CD4-positive, alpha-beta memory T cell (primary cell): Measurements from ENCODE around the gene PLXND1. TPM values are rescaled to one million over a fixed set of nuclear protein-coding genes. Genes with fewer than 3 reads are reported as not detected.
"Not testable (repeated sequence)": the region's sequence is repeated elsewhere in the genome, so short reads cannot be mapped to it uniquely, and the experiment has no call there.

ENCODE experiments used
- CTCF ChIA-PET: fragments of 350-600 bp; sonication (Branson Sonifier 250); formaldehyde crosslinking; loops from one replicate; lab custom pipeline; 2021; ENCODE audit warnings: inconsistent platforms; ENCODE audit not compliant: partially characterized antibody; lab: Charles Lee
- POLR2A ChIA-PET: fragments of 350-600 bp; sonication (Branson Sonifier 250); formaldehyde crosslinking; loops from one replicate; lab custom pipeline; 2021; ENCODE audit not compliant: partially characterized antibody; lab: Charles Lee
- DNase-seq, 5 donors: peaks; one replicate each; pipeline versions ENCODE4 v3.0.0 to v3.0.0-alpha.2; 2020 to 2022; ENCODE audit warnings: mixed read lengths in 1 of 5
- H3K27ac ChIP-seq: one replicate; pipeline ENCODE4 v1.7.0; 2013; ENCODE audit warnings: low read depth, low read length
- H3K27me3 ChIP-seq: 2 replicates; pipeline ENCODE4 v1.7.0; 2013; ENCODE audit warnings: mild to moderate bottlenecking, low read length, moderate library complexity; ENCODE audit not compliant: insufficient read depth
- H3K36me3 ChIP-seq: 2 replicates; pipeline ENCODE4 v1.7.0; 2013; ENCODE audit warnings: mild to moderate bottlenecking, low read length, moderate library complexity; ENCODE audit not compliant: insufficient read depth
- H3K4me1 ChIP-seq: 2 replicates; pipeline ENCODE4 v1.7.0; 2013; ENCODE audit warnings: mild to moderate bottlenecking, low read length, moderate library complexity; ENCODE audit not compliant: insufficient read depth
- H3K4me3 ChIP-seq, 2 donors: one replicate each; pipeline ENCODE4 v1.7.0; 2013; ENCODE audit warnings: low read length in 2 of 2, mild to moderate bottlenecking in 1 of 2
- H3K9me3 ChIP-seq, 2 donors: one replicate each; pipeline ENCODE4 v1.7.0; 2013; ENCODE audit warnings: low read length in 2 of 2, control low read depth in 1 of 2; ENCODE audit not compliant: control insufficient read depth in 1 of 2
- H3K27ac Mint-ChIP-seq, 7 donors: one replicate each; pipeline ENCODE4 v1.8.0; 2020 to 2021; ENCODE audit warnings: mixed read lengths in 7 of 7, mild to moderate bottlenecking in 6 of 7, inconsistent platforms in 3 of 7, moderate library complexity in 3 of 7
- H3K27me3 Mint-ChIP-seq, 2 donors: one replicate each; pipeline ENCODE4 v1.8.0; 2020 to 2021; ENCODE audit warnings: mixed read lengths in 2 of 2
- H3K36me3 Mint-ChIP-seq, 2 donors: one replicate each; pipeline ENCODE4 v1.8.0; 2020 to 2021; ENCODE audit warnings: mixed read lengths in 2 of 2, inconsistent platforms in 1 of 2, mild to moderate bottlenecking in 1 of 2
- H3K4me1 Mint-ChIP-seq, 4 donors: one replicate each; pipeline ENCODE4 v1.8.0; 2020 to 2021; ENCODE audit warnings: mixed read lengths in 4 of 4, mild to moderate bottlenecking in 1 of 4
- H3K4me3 Mint-ChIP-seq, 8 donors: one replicate each; pipeline ENCODE4 v1.8.0; 2020 to 2021; ENCODE audit warnings: mixed read lengths in 8 of 8, mild to moderate bottlenecking in 7 of 8, moderate library complexity in 6 of 8, inconsistent platforms in 3 of 8
- H3K9me3 Mint-ChIP-seq, 8 donors: one replicate each; pipeline ENCODE4 v1.8.0; 2020 to 2021; ENCODE audit warnings: mixed read lengths in 8 of 8, mild to moderate bottlenecking in 5 of 8, inconsistent platforms in 3 of 8, moderate library complexity in 1 of 8
- intact Hi-C: fragments of 100-400 bp; cut with micrococcal nuclease; formaldehyde crosslinking; loops from one replicate; pipeline ENCODE4 v1.15.1; 2023
- polyA plus RNA-seq, 2 donors: library from polyadenylated mRNA; unstranded; fragments of 300-500 nt; fragmentation: Illumina TruSeq; gene quantifications; one replicate each; pipeline ENCODE4 v1.2.3, GENCODE V29; 2021
- total RNA-seq, 2 experiments: library from RNA; stranded (reverse); gene quantifications; one replicate each; pipeline ENCODE4 v1.2.3, GENCODE V29; 2021

PLXND1 gene
- total and polyA plus RNA-seq, 4 experiments from 2014 or later, result 0.03 to 72.5 (median 40.1) TPM

DNA sequence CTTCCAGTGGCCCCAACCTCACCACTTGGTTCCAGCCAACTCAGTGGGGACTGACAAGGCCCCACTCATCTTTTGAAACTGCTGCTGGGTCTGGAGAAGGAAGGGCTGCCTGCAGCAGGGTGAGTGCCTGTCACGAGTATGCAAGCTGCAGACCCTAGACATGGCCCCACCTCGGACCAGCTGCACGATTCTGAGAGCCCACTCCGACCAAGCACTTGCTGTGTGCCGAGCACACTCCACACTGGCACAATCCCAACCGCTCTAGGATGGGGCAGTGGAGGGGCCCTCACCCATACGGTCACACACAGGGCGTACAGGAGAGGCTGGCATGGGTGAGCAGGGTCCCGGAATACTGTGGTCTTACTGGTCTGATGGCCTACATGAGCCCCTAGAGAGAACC is 8.0 kb upstream of the PLXND1 start:
- Histone ChIP-seq H3K9me3 (no peaks in the 10 kb centered on the region), H3K4me3 (no peak overlapping the region), H3K4me1 (peaks cover 5% of the 10 kb centered on the region), H3K27me3 (no peaks in the 10 kb centered on the region), H3K36me3 (no peaks in the 10 kb centered on the region), H3K27ac (no peak overlapping the region)
- H3K27me3 Mint-ChIP-seq, result peaks cover 0 to 3% of the 10 kb centered on the region in 2 donors
- H3K36me3 Mint-ChIP-seq, result no peaks in the 10 kb centered on the region
- no peak overlapping the region for H3K27ac Mint-ChIP-seq
- DNase-seq, result no peak
- ChIA-PET POLR2A (no interaction called here), CTCF (interaction anchor here (2.4 kb wide), 1 partner anchor 124 kb away, joined by 8 read pairs; no protein-coding TSS in a partner anchor)
- peaks cover 1 to 26% (median 11%) of the 10 kb centered on the region in 4 donors for H3K4me1 Mint-ChIP-seq
- no peak overlapping the region for H3K4me3 Mint-ChIP-seq
- intact Hi-C loops, result no loop called here
- no peaks in the 10 kb centered on the region for H3K9me3 Mint-ChIP-seq

DNA sequence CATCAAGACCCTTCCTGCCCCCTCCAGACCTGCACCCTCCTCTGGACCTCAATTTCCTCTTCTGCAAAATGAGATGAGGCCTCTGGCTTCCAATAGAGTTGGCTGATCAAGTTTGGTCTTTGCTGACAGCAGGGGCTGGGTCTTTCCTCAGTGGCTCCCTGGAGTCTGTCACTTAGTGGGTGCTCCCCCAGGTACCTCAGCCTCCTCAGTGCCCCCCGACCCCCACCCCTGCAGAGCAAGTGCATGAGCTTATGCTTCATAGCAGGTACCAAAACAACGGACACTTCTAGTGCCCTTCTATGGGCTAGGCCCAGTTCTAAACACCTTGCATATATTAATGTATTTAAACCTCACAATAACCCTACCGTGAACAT is 6.9 kb upstream of the PLXND1 start:
- no peak for DNase-seq
- H3K27ac Mint-ChIP-seq, result peak overlapping the region in 1 of 7 donors; percentile 65
- CTCF ChIA-PET, result interaction anchor here (0.6 to 2.4 kb wide), 3 partner anchors 20 to 400 kb away, joined by 3 to 8 read pairs (median 3); no protein-coding TSS in a partner anchor
- H3K9me3 Mint-ChIP-seq, result no peaks in the 10 kb centered on the region
- intact Hi-C loops, result no loop called here
- H3K27ac ChIP-seq, result no peak overlapping the region
- peaks cover 0 to 2% of the 10 kb centered on the region in 2 donors for H3K27me3 Mint-ChIP-seq
- H3K36me3 ChIP-seq, result no peaks in the 10 kb centered on the region
- H3K27me3 ChIP-seq, result no peaks in the 10 kb centered on the region
- H3K4me1 Mint-ChIP-seq, result peaks cover 6 to 30% (median 12%) of the 10 kb centered on the region in 4 donors
- H3K4me3 Mint-ChIP-seq, result no peak overlapping the region
- H3K36me3 Mint-ChIP-seq, result no peaks in the 10 kb centered on the region
- peaks cover 5% of the 10 kb centered on the region for H3K4me1 ChIP-seq
- POLR2A ChIA-PET, result interaction anchor here (0.6 kb wide), 1 partner anchor 587 kb away, joined by 3 read pairs; no protein-coding TSS in a partner anchor
- no peak overlapping the region for H3K4me3 ChIP-seq
- no peaks in the 10 kb centered on the region for H3K9me3 ChIP-seq

DNA sequence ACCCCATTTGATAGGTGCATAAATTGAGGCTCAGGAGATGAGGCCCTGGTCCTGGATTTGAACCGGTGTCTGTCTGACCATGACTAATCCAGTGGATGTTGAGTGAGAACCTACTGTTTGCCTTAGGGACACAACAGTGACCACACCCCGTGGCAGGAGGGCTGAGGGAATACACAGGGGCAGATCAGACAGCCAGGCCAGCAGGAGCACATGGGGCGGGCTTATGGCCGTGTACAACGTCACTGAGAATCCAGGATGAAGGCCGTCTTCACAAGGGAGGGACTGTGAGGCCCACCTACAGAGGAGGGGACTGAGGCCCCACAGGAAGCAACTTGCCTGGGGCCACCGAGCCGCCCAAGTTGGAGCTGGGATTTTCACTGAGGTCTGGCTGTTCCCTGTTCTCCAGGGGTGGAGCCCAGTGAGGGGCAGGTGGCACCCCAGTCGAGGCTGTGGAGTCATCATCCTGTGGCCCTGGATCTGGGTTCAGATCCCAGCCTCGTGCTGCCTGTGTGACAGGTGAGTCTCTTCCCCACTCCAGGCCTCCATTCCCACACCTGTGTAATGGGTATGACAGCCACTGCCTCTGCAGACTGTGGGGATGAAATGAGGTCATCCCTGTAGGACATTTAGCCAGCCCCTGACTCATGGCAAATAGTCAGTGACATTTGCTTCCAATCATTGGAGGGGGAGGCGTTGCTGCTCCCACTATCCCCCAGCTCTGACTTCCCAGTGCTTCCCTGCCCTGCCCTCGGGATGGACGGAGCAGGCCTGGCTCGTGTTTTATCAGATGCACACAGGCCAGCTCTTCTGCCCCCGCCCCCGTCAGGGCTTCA is 6.3 kb upstream of the PLXND1 start:
- H3K4me1 Mint-ChIP-seq, result peaks cover 8 to 29% (median 11%) of the 10 kb centered on the region in 4 donors
- H3K4me3 Mint-ChIP-seq, result no peak overlapping the region
- no peaks in the 10 kb centered on the region for H3K9me3 ChIP-seq
- H3K36me3 Mint-ChIP-seq, result no peaks in the 10 kb centered on the region
- H3K9me3 Mint-ChIP-seq, result no peaks in the 10 kb centered on the region
- H3K27ac ChIP-seq, result no peak overlapping the region
- DNase-seq, result no peak
- intact Hi-C loops, result no loop called here
- H3K27me3 Mint-ChIP-seq, result peaks cover 0 to 2% of the 10 kb centered on the region in 2 donors
- no peaks in the 10 kb centered on the region for H3K27me3 ChIP-seq
- H3K4me3 ChIP-seq, result no peak overlapping the region
- peaks cover 6% of the 10 kb centered on the region for H3K4me1 ChIP-seq
- POLR2A ChIA-PET, result interaction anchor here (0.6 kb wide), 1 partner anchor 586 kb away, joined by 3 read pairs; no protein-coding TSS in a partner anchor
- CTCF ChIA-PET, result interaction anchor here (0.6 to 2.4 kb wide), 3 partner anchors 19 to 400 kb away, joined by 3 to 8 read pairs (median 3); no protein-coding TSS in a partner anchor
- no peaks in the 10 kb centered on the region for H3K36me3 ChIP-seq
- H3K27ac Mint-ChIP-seq, result peak overlapping the region in 1 of 7 donors; percentile 65

DNA sequence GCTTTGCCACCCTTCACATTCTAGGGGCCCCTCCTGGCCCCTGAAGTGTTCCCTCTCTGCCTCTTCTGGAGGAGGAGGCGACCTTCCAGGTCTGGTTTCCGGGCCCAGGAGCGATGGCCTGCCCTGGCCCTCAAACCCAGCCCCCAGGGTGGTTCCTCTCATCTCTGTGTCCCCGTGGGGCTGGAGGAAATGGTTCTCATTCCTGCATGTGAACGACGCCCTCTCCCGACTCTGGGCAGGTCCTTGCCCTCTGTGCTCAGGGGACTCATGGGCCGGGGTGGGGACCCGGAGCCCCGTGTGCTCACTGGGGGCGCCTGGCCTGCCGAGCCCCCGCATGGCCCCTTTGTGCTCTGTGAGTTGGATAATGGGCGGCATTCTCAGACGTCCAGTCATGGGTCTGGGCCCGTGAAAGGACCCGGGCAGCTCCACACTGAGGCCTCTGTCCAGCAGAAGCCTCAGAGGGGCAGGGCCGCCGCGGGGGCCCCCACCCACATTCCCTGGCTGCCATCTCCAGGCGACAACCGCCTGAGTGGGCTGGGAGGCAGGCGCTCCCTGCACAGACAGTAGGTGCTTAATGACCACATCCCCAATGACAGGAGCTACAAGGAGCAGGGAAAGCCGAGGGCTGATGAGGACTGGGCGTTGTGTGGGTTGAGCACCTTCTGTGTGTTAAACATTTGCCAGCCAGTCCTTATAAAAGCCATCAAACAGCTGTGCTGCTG is 5.5 kb upstream of the PLXND1 start:
- Mint-ChIP-seq H3K27me3 (peaks cover 0 to 2% of the 10 kb centered on the region in 2 donors), H3K4me3 (no peak overlapping the region), H3K9me3 (no peaks in the 10 kb centered on the region), H3K27ac (no peak overlapping the region), H3K36me3 (no peaks in the 10 kb centered on the region), H3K4me1 (peaks cover 9 to 34% (median 15%) of the 10 kb centered on the region in 4 donors)
- Histone ChIP-seq H3K27me3 (no peaks in the 10 kb centered on the region), H3K4me3 (no peak overlapping the region), H3K36me3 (no peaks in the 10 kb centered on the region), H3K9me3 (no peaks in the 10 kb centered on the region), H3K27ac (no peak overlapping the region), H3K4me1 (peaks cover 11% of the 10 kb centered on the region)
- intact Hi-C loops, result no loop called here
- no peak for DNase-seq
- POLR2A ChIA-PET, result no interaction called here
- CTCF ChIA-PET, result no interaction called here

DNA sequence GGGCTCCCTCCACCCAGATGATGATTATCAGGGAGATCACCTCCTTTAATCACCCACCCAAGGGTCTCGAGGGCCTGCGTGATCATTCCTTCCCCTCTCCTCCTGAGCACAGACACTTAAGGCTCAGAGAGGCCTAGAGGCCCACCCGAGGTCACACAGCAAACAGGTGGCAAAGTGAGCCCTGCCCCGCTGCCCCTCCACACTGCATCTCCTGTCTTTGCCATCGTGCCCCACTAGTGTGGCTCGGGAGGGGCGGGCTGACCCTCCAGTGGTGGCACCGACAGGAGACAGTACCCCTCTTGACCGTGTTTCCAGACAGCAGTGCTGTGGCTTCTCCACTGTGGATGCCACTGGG is 4.9 kb upstream of the PLXND1 start:
- H3K9me3 Mint-ChIP-seq, result no peaks in the 10 kb centered on the region
- peaks cover 10 to 37% (median 16%) of the 10 kb centered on the region in 4 donors for H3K4me1 Mint-ChIP-seq
- H3K36me3 ChIP-seq, result no peaks in the 10 kb centered on the region
- peaks cover 0 to 2% of the 10 kb centered on the region in 2 donors for H3K27me3 Mint-ChIP-seq
- H3K36me3 Mint-ChIP-seq, result no peaks in the 10 kb centered on the region
- intact Hi-C loops, result no loop called here
- H3K27ac ChIP-seq, result no peak overlapping the region
- POLR2A ChIA-PET, result no interaction called here
- no peak overlapping the region for H3K4me3 Mint-ChIP-seq
- H3K27me3 ChIP-seq, result no peaks in the 10 kb centered on the region
- H3K9me3 ChIP-seq, result no peaks in the 10 kb centered on the region
- DNase-seq, result no peak
- no peak overlapping the region for H3K27ac Mint-ChIP-seq
- no peak overlapping the region for H3K4me3 ChIP-seq
- CTCF ChIA-PET, result no interaction called here
- H3K4me1 ChIP-seq, result peaks cover 12% of the 10 kb centered on the region

DNA sequence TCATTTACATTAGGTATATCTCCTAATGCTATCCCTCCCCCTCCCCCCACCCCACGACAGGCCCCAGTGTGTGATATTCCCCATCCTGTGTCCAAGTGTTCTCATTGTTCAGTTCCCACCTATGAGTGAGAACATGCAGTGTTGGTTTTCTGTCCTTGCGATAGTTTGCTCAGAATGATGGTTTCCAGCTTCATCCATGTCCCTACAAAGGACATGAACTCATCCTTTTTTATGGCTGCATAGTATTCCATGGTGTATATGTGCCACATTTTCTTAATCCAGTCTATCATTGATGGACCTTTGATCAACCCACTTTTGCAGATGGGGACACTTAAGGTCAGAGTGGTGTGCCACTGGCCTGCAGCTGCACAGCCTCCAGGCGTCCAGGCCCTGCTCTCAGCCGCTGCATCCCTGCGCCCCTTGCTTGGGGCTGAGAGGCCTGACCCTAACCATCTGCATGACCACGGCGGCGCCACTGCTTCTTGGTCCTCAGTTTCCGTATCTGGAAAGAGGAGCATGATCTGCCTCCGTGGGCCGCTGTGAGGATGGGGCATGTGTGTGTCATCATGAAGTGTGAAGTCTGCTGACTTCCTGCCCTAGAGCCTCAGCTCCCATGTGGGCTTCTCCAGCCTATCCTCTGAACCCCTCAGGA is 4.4 kb upstream of the PLXND1 start:
- H3K4me3 ChIP-seq, POLR2A ChIA-PET, H3K27ac Mint-ChIP-seq, H3K36me3 Mint-ChIP-seq, H3K36me3 ChIP-seq, H3K9me3 Mint-ChIP-seq, CTCF ChIA-PET, H3K27me3 ChIP-seq, intact Hi-C loops, DNase-seq, H3K27me3 Mint-ChIP-seq, H3K4me3 Mint-ChIP-seq, H3K27ac ChIP-seq, H3K9me3 ChIP-seq: not testable (repeated sequence)
- H3K4me1 ChIP-seq, result peaks cover 12% of the 10 kb centered on the region
- H3K4me1 Mint-ChIP-seq, result peaks cover 10 to 32% (median 16%) of the 10 kb centered on the region in 4 donors

DNA sequence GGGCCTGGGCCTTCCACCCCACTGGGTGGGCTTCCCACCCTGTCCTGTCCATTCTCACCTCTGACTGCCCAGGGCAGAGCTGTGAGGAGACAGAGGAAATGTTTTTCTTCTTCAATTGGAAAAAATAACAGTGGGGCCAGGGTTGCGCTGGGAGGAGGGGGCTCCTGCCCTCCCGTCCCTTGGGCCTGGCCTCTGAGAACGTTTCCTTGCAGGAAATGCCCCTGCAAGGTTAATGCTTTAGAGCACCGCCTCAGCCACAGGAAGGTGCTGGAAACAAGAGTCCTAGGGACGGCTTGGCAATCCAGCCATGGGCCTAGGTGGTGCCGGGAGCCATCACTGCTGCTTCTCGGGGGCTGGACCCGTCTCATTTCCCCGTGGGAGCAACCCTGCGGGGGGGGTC is 3.8 kb upstream of the PLXND1 start:
- DNase-seq, result no peak
- Histone ChIP-seq H3K4me1 (peaks cover 12% of the 10 kb centered on the region), H3K4me3 (no peak overlapping the region), H3K36me3 (no peaks in the 10 kb centered on the region), H3K9me3 (no peaks in the 10 kb centered on the region), H3K27me3 (no peaks in the 10 kb centered on the region), H3K27ac (no peak overlapping the region)
- Mint-ChIP-seq H3K27ac (peak overlapping the region in 1 of 7 donors; percentile 74), H3K36me3 (peaks cover 0 to 3% of the 10 kb centered on the region in 2 donors), H3K4me1 (peaks cover 14 to 34% (median 19%) of the 10 kb centered on the region in 4 donors), H3K9me3 (no peaks in the 10 kb centered on the region), H3K4me3 (no peak overlapping the region), H3K27me3 (peaks cover 2% of the 10 kb centered on the region in 2 donors)
- ChIA-PET CTCF (interaction anchor here (2.8 kb wide), 1 partner anchor 120 kb away, joined by 19 read pairs; no protein-coding TSS in a partner anchor), POLR2A (no interaction called here)
- intact Hi-C loops, result no loop called here
